Activated T-cell treated with anti-CD3 and anti-CD28 coated beads, Interleukin-2, amount 50 U/mL, for 24 hours (primary cell): ENCODE results near the gene SLC2A10.
A peak's percentile ranks its signal among the peaks of the same experiment; 100 is the strongest.

Source experiments
- DNase-seq: peaks from one replicate; pipeline ENCODE4 v3.0.0-alpha.2; 2020
- H3K27ac Mint-ChIP-seq: 2 replicates; pipeline ENCODE4 v1.8.0; 2020; ENCODE audit warnings: mild to moderate bottlenecking, mixed read lengths
- H3K27me3 Mint-ChIP-seq: 2 replicates; pipeline ENCODE4 v1.8.0; 2020; ENCODE audit warnings: mixed read lengths
- H3K36me3 Mint-ChIP-seq: 2 replicates; pipeline ENCODE4 v1.8.0; 2020; ENCODE audit warnings: low read depth, mixed read lengths
- H3K4me1 Mint-ChIP-seq: 2 replicates; pipeline ENCODE4 v1.8.0; 2020; ENCODE audit warnings: low read depth, mixed read lengths
- H3K4me3 Mint-ChIP-seq: 2 replicates; pipeline ENCODE4 v1.8.0; 2020; ENCODE audit warnings: mild to moderate bottlenecking, moderate library complexity, mixed read lengths
- H3K9me3 Mint-ChIP-seq: 2 replicates; pipeline ENCODE4 v1.8.0; 2020; ENCODE audit warnings: mixed read lengths

SLC2A10 gene

GRCh38 chr20:46704714-46705377 lies 4.6 kb upstream of the SLC2A10 start:
- no peak for DNase-seq
- peaks cover 5% of the 10 kb centered on the region for H3K4me1 Mint-ChIP-seq
- H3K9me3 Mint-ChIP-seq, result peaks cover 6% of the 10 kb centered on the region
- no peak overlapping the region for H3K27ac Mint-ChIP-seq
- H3K36me3 Mint-ChIP-seq, result no peaks in the 10 kb centered on the region
- no peak overlapping the region for H3K4me3 Mint-ChIP-seq
- peaks cover 61% of the 10 kb centered on the region for H3K27me3 Mint-ChIP-seq

GRCh38 chr20:46705378-46705729 lies 4.1 kb upstream of the SLC2A10 start:
- Mint-ChIP-seq H3K27me3 (peaks cover 61% of the 10 kb centered on the region), H3K9me3 (peaks cover 6% of the 10 kb centered on the region), H3K27ac (no peak overlapping the region), H3K4me1 (peaks cover 10% of the 10 kb centered on the region), H3K4me3 (no peak overlapping the region), H3K36me3 (no peaks in the 10 kb centered on the region)
- no peak for DNase-seq

- no peak for DNase-seq
- Mint-ChIP-seq H3K4me3 (no peak overlapping the region), H3K27ac (no peak overlapping the region), H3K27me3 (peaks cover 65% of the 10 kb centered on the region), H3K9me3 (peaks cover 6% of the 10 kb centered on the region), H3K4me1 (peaks cover 10% of the 10 kb centered on the region), H3K36me3 (no peaks in the 10 kb centered on the region)
These were observed 3.2 kb upstream of the SLC2A10 start for GRCh38 chr20:46706242-46706641.

GRCh38 chr20:46708172-46708860 lies 1.1 kb upstream of the SLC2A10 start:
- Mint-ChIP-seq H3K4me3 (no peak overlapping the region), H3K27ac (no peak overlapping the region), H3K27me3 (peaks cover 76% of the 10 kb centered on the region), H3K9me3 (peaks cover 6% of the 10 kb centered on the region), H3K4me1 (peaks cover 10% of the 10 kb centered on the region), H3K36me3 (no peaks in the 10 kb centered on the region)
- no peak for DNase-seq

GRCh38 chr20:46709055-46709458 lies 392 bp upstream of the SLC2A10 start:
- peaks cover 10% of the 10 kb centered on the region for H3K4me1 Mint-ChIP-seq
- H3K27ac Mint-ChIP-seq, result no peak overlapping the region
- H3K36me3 Mint-ChIP-seq, result no peaks in the 10 kb centered on the region
- H3K27me3 Mint-ChIP-seq, result peaks cover 80% of the 10 kb centered on the region
- H3K9me3 Mint-ChIP-seq, result peaks cover 6% of the 10 kb centered on the region
- peak overlapping the region; percentile 27 for H3K4me3 Mint-ChIP-seq
- no peak for DNase-seq

GRCh38 chr20:46710153-46710913 lies 884 bp downstream of the SLC2A10 start:
- no peak for DNase-seq
- Mint-ChIP-seq H3K27ac (no peak overlapping the region), H3K36me3 (no peaks in the 10 kb centered on the region), H3K4me3 (peak overlapping the region; percentile 60), H3K4me1 (peaks cover 10% of the 10 kb centered on the region), H3K9me3 (peaks cover 6% of the 10 kb centered on the region), H3K27me3 (peaks cover 85% of the 10 kb centered on the region)

GRCh38 chr20:46712056-46712636 lies 2.7 kb downstream of the SLC2A10 start:
- H3K4me3 Mint-ChIP-seq, result no peak overlapping the region

GRCh38 chr20:46713957-46714834 lies 4.7 kb downstream of the SLC2A10 start:
- H3K36me3 Mint-ChIP-seq, result no peaks in the 10 kb centered on the region
- peaks cover under 1% of the 10 kb centered on the region for H3K9me3 Mint-ChIP-seq
- no peak overlapping the region for H3K27ac Mint-ChIP-seq
- no peak overlapping the region for H3K4me3 Mint-ChIP-seq
- DNase-seq, result no peak
- H3K27me3 Mint-ChIP-seq, result peaks cover 58% of the 10 kb centered on the region
- H3K4me1 Mint-ChIP-seq, result peaks cover 6% of the 10 kb centered on the region

More at GRCh38 chr20:46712056-46712636, 2.7 kb downstream of the SLC2A10 start:
- Mint-ChIP-seq H3K27me3 (peaks cover 78% of the 10 kb centered on the region), H3K27ac (no peak overlapping the region), H3K9me3 (no peaks in the 10 kb centered on the region), H3K36me3 (no peaks in the 10 kb centered on the region), H3K4me1 (peaks cover 10% of the 10 kb centered on the region)
- DNase-seq, result no peak

GRCh38 chr20:46715292-46715756 lies 5.9 kb downstream of the SLC2A10 start:
- no peak for DNase-seq
- no peak overlapping the region for H3K27ac Mint-ChIP-seq
- peaks cover 11% of the 10 kb centered on the region for H3K9me3 Mint-ChIP-seq
- no peak overlapping the region for H3K4me3 Mint-ChIP-seq
- H3K4me1 Mint-ChIP-seq, result no peaks in the 10 kb centered on the region
- no peaks in the 10 kb centered on the region for H3K36me3 Mint-ChIP-seq
- peaks cover 51% of the 10 kb centered on the region for H3K27me3 Mint-ChIP-seq

GRCh38 chr20:46717818-46718541 lies 8.5 kb downstream of the SLC2A10 start:
- H3K4me1 Mint-ChIP-seq, result peaks cover 2% of the 10 kb centered on the region
- no peak overlapping the region for H3K4me3 Mint-ChIP-seq
- peaks cover 16% of the 10 kb centered on the region for H3K9me3 Mint-ChIP-seq
- no peak for DNase-seq
- no peaks in the 10 kb centered on the region for H3K36me3 Mint-ChIP-seq
- no peak overlapping the region for H3K27ac Mint-ChIP-seq
- peaks cover 28% of the 10 kb centered on the region for H3K27me3 Mint-ChIP-seq

- Mint-ChIP-seq H3K4me1 (peaks cover 2% of the 10 kb centered on the region), H3K36me3 (no peaks in the 10 kb centered on the region), H3K4me3 (no peak overlapping the region), H3K27me3 (peaks cover 8% of the 10 kb centered on the region), H3K9me3 (peaks cover 16% of the 10 kb centered on the region), H3K27ac (no peak overlapping the region)
- DNase-seq, result no peak
These were observed 10.6 kb downstream of the SLC2A10 start for GRCh38 chr20:46720019-46720418.

- Mint-ChIP-seq H3K4me3 (no peak overlapping the region), H3K27ac (no peak overlapping the region), H3K27me3 (peaks cover 1% of the 10 kb centered on the region), H3K36me3 (no peaks in the 10 kb centered on the region), H3K9me3 (peaks cover 16% of the 10 kb centered on the region), H3K4me1 (peaks cover 2% of the 10 kb centered on the region)
- DNase-seq, result no peak
These were observed 11.5 kb downstream of the SLC2A10 start for GRCh38 chr20:46720776-46721425.

- H3K27ac Mint-ChIP-seq, result no peak overlapping the region
- no peak overlapping the region for H3K4me3 Mint-ChIP-seq
- peaks cover 16% of the 10 kb centered on the region for H3K9me3 Mint-ChIP-seq
- no peaks in the 10 kb centered on the region for H3K27me3 Mint-ChIP-seq
- H3K4me1 Mint-ChIP-seq, result peaks cover 2% of the 10 kb centered on the region
- H3K36me3 Mint-ChIP-seq, result no peaks in the 10 kb centered on the region
- DNase-seq, result no peak
These were observed 12.0 kb downstream of the SLC2A10 start for GRCh38 chr20:46721476-46721875.
